ENCODE measurements around the gene CRELD2. TPM values are rescaled to one million over a fixed set of nuclear protein-coding genes. Genes with fewer than 3 reads are reported as not detected.

The CRELD2 gene
- total RNA-seq, 4 donors from 2014 or later: 44.8 to 80.4 (median 65.1) TPM

GRCh38 chr22:49968313-49968830 lies 49.9 kb downstream of the CRELD2 start:
- no peak for DNase-seq (ENCODE audit: low spot score in 2 of 2)
- peaks cover 0 to 92% (median 66%) of the 10 kb centered on the region in 4 donors for H3K4me1 ChIP-seq

DNA sequence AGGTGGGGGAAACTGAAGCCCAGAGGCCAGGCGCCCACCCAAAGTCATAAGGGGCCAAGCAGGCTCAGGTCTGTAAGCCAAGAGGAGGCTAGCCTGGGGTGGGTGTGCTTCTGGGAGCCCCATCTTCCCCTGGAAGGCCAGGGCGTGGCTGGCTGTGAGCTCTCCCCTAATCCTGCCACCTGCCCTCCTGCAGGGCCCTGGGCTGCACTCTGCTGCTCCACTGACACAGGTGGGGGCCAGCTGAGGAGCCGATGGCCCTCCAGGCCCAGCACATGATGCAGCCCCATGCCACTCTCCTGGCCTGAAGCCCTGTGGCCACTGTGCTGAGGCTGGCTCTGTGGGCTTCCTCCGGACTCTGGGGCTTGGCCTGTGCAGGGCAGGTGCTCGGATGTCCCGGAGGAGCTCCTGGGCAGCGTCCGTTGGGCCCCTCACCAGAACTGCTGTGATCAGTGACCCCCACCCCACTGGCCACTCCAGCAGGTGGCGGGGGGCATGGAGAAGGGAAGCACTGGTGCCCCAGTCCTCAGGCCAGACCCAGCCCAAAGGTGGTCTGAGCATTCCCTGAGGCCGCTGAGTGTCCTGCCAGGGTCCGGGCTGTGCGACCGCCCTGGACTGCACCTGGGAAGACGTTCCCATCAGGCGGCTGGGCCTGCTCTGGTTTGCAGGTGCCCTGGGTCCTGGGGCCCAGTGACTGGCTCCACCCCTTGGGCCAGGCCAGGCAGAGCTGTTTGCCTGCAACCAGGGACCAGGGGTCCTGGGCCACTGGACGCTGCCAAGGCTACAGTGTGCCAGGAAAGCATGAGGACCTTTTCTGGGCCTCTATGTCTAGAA lies 50.6 kb downstream of the CRELD2 start:
- WGBS, 2 donors: 85 to 91% methylated on average over 4 to 8 of the region's 16 CpGs
- peak overlapping the region; percentile 70 to 95 (median 92) for H3K27ac ChIP-seq
- H3K4me1 ChIP-seq: peaks cover 0 to 86% (median 60%) of the 10 kb centered on the region in 4 donors
- H3K36me3 ChIP-seq: peaks cover 0 to 16% (median under 1%) of the 10 kb centered on the region in 3 donors
- TF ChIP-seq, protein P1, sequence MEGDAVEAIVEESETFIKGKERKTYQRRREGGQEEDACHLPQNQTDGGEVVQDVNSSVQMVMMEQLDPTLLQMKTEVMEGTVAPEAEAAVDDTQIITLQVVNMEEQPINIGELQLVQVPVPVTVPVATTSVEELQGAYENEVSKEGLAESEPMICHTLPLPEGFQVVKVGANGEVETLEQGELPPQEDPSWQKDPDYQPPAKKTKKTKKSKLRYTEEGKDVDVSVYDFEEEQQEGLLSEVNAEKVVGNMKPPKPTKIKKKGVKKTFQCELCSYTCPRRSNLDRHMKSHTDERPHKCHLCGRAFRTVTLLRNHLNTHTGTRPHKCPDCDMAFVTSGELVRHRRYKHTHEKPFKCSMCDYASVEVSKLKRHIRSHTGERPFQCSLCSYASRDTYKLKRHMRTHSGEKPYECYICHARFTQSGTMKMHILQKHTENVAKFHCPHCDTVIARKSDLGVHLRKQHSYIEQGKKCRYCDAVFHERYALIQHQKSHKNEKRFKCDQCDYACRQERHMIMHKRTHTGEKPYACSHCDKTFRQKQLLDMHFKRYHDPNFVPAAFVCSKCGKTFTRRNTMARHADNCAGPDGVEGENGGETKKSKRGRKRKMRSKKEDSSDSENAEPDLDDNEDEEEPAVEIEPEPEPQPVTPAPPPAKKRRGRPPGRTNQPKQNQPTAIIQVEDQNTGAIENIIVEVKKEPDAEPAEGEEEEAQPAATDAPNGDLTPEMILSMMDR (IDR thresholded peaks at IDR 0.05): no peak
- no peak for TF ChIP-seq EP300 (IDR thresholded peaks at IDR 0.05)
- no peak for TF ChIP-seq POLR2A (IDR thresholded peaks at IDR 0.05)
- H3K4me3 ChIP-seq: no peak overlapping the region
- DNase-seq (ENCODE audit: low spot score in 2 of 2): no peak
- H3K27me3 ChIP-seq: no peaks in the 10 kb centered on the region
- H3K9me3 ChIP-seq: no peaks in the 10 kb centered on the region

More at GRCh38 chr22:49968313-49968830, 49.9 kb downstream of the CRELD2 start:
- H3K9me3 ChIP-seq: no peaks in the 10 kb centered on the region
- H3K27me3 ChIP-seq: no peaks in the 10 kb centered on the region
- H3K4me3 ChIP-seq: no peak overlapping the region
- peak overlapping the region; percentile 73 to 95 (median 92) for H3K27ac ChIP-seq
- WGBS, 2 donors: 82 to 94% methylated on average over 7 to 9 of the region's 11 CpGs
- peaks cover 0 to 23% (median 8%) of the 10 kb centered on the region in 3 donors for H3K36me3 ChIP-seq
- TF ChIP-seq POLR2A (IDR thresholded peaks at IDR 0.05) (no peak), EP300 (IDR thresholded peaks at IDR 0.05) (no peak)
- TF ChIP-seq, protein P1 (IDR thresholded peaks at IDR 0.05): no peak

GRCh38 chr22:49969751-49970527 lies 51.5 kb downstream of the CRELD2 start:
- DNase-seq (ENCODE audit: low spot score in 2 of 2): no peak

GRCh38 chr22:49970528-49971231 lies 52.2 kb downstream of the CRELD2 start:
- peak; percentile 88 for DNase-seq (ENCODE audit: low spot score in 2 of 2)
- H3K9me3 ChIP-seq: no peaks in the 10 kb centered on the region
- no peaks in the 10 kb centered on the region for H3K27me3 ChIP-seq
- WGBS, 2 donors: 18 to 44% methylated on average over 8 to 21 of the region's 32 CpGs
- peaks cover 0 to 1% (median 0%) of the 10 kb centered on the region in 3 donors for H3K36me3 ChIP-seq
- peaks cover 0 to 71% (median 45%) of the 10 kb centered on the region in 4 donors for H3K4me1 ChIP-seq
- peak overlapping the region; percentile 45 to 76 (median 57) for H3K4me3 ChIP-seq
- TF ChIP-seq POLR2A (IDR thresholded peaks at IDR 0.05): peak; percentile 78 to 87
- TF ChIP-seq, protein P1 (IDR thresholded peaks at IDR 0.05): no peak
- TF ChIP-seq EP300 (IDR thresholded peaks at IDR 0.05): peak; percentile 86 to 99
- H3K27ac ChIP-seq: peak overlapping the region; percentile 80 to 95 (median 92)

More at GRCh38 chr22:49969751-49970527, 51.5 kb downstream of the CRELD2 start:
- Histone ChIP-seq H3K4me3 (no peak overlapping the region), H3K4me1 (peaks cover 0 to 77% (median 51%) of the 10 kb centered on the region in 4 donors), H3K9me3 (no peaks in the 10 kb centered on the region), H3K27me3 (no peaks in the 10 kb centered on the region), H3K27ac (peak overlapping the region; percentile 70 to 95 (median 92)), H3K36me3 (peaks cover 0 to 8% (median 0%) of the 10 kb centered on the region in 3 donors)
- TF ChIP-seq POLR2A (IDR thresholded peaks at IDR 0.05) (no peak), EP300 (IDR thresholded peaks at IDR 0.05) (no peak)
- TF ChIP-seq, protein P1 (IDR thresholded peaks at IDR 0.05): no peak
- WGBS, 2 donors: 77 to 88% methylated on average over 8 of the region's 8 CpGs

All from tibial nerve (tissue), 4 donors.